Transverse colon (tissue), 4 donors: ENCODE data around the gene NRARP.

ENCODE experiments used
- CTCF ChIP-seq, 5 experiments: fragments of 200-600 bp in 3 of 5; fragments of 450-650 bp in 2 of 5; sonication (generic) in 3 of 5; IDR thresholded peaks; 1 replicate in 2 of 5; 2 replicates in 3 of 5; pipeline ENCODE4 v1.5.1; 2016 to 2017; ENCODE audit warnings: antibody characterized with exemption in 5 of 5, inconsistent platforms in 3 of 5, mild to moderate bottlenecking in 2 of 5, moderate library complexity in 1 of 5
- POLR2A ChIP-seq: fragments of 450-650 bp; IDR thresholded peaks from one replicate; pipeline ENCODE4 v1.6.1; 2016; ENCODE audit warnings: antibody characterized with exemption, mild to moderate bottlenecking, moderate library complexity
- POLR2AphosphoS5 ChIP-seq, 3 donors: sonication (generic); formaldehyde crosslinking; IDR thresholded peaks; one replicate each; pipeline ENCODE4 v1.6.1; 2016; ENCODE audit warnings: antibody characterized with exemption in 3 of 3

GRCh38 chr9:137276473-137277328, 25.4 kb downstream of the NRARP start:
- TF ChIP-seq CTCF (IDR thresholded peaks at IDR 0.05) (no peak), POLR2AphosphoS5 (IDR thresholded peaks at IDR 0.05) (peak in 1 of 3 donors; percentile 12), POLR2A (no peak)
